ENCODE data around the gene WRAP73.

The WRAP73 gene

GRCh38 chr1:3611170-3612019, 38.5 kb downstream of the WRAP73 start, which contains the start of gene MEGF6:
Gene MEGF6, minus strand, starts transcription at chr1:3611508. Its CDS starts 240 bp downstream, at chr1:3611268.
- no peak for DNase-seq (ENCODE audit: low read depth in 2 of 2)

DNA sequence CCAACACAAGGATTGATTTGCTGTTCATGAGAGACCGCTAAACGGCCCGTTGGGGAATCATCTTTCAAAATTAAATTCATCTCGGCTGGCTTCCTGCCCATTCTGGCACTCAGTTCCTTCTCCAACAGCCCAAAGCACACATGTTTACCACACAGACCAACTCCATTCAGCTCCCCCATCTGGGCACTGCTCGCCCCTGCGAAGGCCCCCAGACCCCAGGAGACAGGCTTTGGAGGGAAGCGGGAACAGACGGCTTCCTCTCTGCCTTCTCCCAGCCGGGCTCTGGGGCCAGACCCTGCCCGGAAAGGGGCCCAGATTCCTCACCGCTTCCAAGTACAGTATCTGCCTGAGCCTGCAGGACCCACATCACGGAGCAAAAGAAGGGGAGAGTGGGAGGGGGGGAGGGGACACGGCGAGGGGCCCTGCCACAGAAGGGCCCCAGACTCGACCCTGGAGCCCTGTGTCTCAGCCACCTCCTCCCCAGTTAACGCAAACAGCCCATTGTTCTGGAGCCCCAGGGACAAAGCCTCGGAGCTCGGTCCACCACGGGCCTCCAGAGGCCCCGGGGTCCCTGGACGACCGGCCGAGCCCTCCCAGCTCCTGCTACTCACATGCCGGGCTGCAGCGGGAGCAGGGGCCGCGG, 39.3 kb downstream of the WRAP73 start:
- peak; percentile 21 for DNase-seq (ENCODE audit: low read depth in 2 of 2)

GRCh38 chr1:3609769-3610526, 40.0 kb downstream of the WRAP73 start:
- DNase-seq (ENCODE audit: low read depth in 2 of 2): no peak

DNA sequence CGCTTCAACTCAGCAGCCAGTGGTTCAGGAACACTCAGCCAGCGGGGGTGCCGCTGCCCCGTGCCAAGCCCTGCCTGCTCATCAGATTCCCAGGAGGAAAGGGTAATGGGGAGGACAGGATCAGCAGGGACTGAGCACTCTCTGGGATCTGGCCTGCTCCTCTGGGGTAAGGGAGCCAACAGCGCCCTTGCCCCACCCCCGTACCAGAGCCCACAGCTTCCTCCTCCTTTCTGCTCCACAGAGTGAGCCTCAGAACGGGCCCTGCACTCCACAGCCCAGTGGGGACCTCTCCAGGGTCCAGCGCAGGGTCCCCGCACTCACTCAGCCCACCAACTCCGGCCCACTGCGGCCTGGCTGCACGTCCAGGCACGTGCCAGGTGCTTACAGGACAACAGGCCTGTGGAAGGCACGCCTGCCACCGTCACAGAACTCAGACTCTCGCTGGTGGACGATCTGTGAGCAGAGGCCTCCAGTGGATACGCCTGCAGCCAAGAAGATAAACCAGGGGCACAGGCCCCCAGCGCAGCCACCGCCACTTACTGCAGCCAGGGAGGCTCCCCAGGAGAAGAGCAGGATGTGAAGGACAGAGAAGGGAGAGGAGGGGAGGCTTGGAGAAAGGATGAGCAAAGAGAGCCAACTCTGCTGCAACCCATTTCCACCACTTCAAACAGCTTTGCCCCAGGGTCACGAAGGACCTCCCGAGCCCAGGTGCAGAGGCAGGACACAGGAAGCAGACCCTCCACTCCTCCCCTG, 40.7 kb downstream of the WRAP73 start:
- DNase-seq (ENCODE audit: low read depth in 2 of 2): no peak

GRCh38 chr1:3608154-3608553, 41.7 kb downstream of the WRAP73 start:
- no peak for DNase-seq (ENCODE audit: low read depth in 2 of 2)

DNA sequence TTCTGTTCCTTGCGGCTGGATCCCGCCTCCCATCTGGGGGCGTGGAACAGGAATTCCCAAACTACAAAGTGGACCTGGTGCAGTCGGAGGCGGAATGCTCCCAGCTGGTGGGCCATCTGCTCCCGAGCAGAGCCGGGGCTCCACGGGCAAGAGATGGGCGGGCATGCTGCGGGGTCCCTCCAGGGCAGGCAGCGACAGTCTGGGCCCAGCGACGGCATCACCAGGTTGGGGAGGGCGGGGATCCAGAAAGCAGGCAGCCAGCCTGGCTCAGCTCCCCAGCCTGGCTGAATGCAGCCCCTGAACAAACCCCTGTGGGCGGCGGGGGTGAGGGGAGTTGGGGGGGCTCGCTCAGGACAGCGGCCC, 42.2 kb downstream of the WRAP73 start:
- DNase-seq (ENCODE audit: low read depth in 2 of 2): no peak

- DNase-seq (ENCODE audit: low read depth in 2 of 2): no peak
These were observed 42.9 kb downstream of the WRAP73 start for GRCh38 chr1:3606779-3607702.

GRCh38 chr1:3604997-3605823, 44.7 kb downstream of the WRAP73 start:
- DNase-seq (ENCODE audit: low read depth in 2 of 2): no peak

- DNase-seq (ENCODE audit: low read depth in 2 of 2): no peak
These were observed 45.4 kb downstream of the WRAP73 start for GRCh38 chr1:3604468-3604974.

- DNase-seq (ENCODE audit: low read depth in 2 of 2): no peak
These were observed 46.1 kb downstream of the WRAP73 start for GRCh38 chr1:3603571-3604467.

GRCh38 chr1:3603156-3603555, 46.7 kb downstream of the WRAP73 start:
- DNase-seq (ENCODE audit: low read depth in 2 of 2): no peak

DNA sequence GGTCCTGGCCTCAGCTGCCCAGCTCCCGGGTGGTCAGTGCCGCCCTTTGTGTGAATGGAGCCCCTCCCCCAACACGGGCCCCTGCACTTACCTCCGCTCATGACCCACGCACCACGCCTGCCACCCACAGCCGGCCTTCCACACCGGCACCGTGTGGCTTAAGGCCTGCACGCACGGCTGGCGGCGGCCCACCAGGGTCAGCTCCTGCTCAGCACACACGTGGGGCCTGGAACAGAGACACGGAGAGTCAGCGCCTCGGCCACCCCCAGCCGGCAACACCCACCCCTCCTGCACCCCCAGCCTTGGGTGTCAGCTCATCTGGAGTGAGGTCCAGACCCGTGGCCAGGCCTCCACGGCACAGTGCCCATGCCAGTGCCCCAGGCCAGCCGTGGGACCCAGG, 47.5 kb downstream of the WRAP73 start:
- DNase-seq (ENCODE audit: low read depth in 2 of 2): no peak

GRCh38 chr1:3601743-3602142, 48.2 kb downstream of the WRAP73 start:
- DNase-seq (ENCODE audit: low read depth in 2 of 2): no peak

GRCh38 chr1:3600354-3600753, 49.5 kb downstream of the WRAP73 start:
- DNase-seq (ENCODE audit: low read depth in 2 of 2): no peak

GRCh38 chr1:3599816-3600215, 50.1 kb downstream of the WRAP73 start:
- DNase-seq (ENCODE audit: low read depth in 2 of 2): no peak

- DNase-seq (ENCODE audit: low read depth in 2 of 2): no peak
These were observed 50.6 kb downstream of the WRAP73 start for GRCh38 chr1:3599286-3599811.

DNA sequence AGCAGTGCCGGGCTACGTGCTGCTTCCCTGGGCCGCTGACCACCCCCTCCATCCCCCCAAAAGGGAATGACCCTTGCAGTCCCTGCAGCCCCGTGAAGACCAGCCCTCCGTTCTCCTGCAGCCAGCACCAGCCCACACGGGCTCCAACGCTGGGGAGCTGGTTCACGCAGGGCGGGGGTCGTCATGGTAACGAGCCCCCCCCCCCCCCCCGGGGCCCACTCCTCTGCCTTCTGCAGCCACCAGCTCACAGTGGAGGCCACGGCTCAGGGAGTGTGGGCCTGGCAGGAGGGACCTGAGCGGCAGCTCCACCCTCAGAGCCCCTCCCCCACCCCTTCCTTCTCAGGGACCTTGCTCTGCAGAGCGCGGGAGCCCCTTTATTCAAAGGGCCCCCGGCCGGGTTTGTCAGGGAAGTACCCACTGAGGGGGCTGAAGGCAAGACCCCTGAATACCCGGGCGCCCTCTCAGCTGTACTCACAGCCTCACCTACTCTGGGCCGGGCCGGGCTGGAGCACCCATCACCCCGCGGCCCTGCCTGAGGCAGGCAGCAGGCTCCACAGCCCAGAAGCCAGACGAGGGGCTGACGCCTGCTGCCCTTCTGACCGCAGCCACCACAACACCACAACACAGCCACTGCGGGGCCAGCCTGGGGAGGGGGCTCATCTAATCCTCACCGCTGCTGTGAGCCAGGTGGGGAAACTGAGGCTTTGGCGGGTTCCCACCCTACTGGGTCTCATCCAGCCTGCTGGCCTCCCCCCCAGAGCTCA, 51.2 kb downstream of the WRAP73 start:
- no peak for DNase-seq (ENCODE audit: low read depth in 2 of 2)
